Embryonic facial prominence (tissue), 1 donor: ENCODE data around the gene SYN1.

Source experiments
- DNase-seq: peaks from one replicate; pipeline ENCODE4 v3.0.0-alpha.2; 2016; ENCODE audit errors: extremely low spot score

SYN1 gene

GRCh38 chrX:47595716-47596251, 23.9 kb downstream of the SYN1 start:
- DNase-seq, result no peak

- DNase-seq, result no peak
Observed at GRCh38 chrX:47593522-47593921, 26.1 kb downstream of the SYN1 start.

GRCh38 chrX:47590984-47591383, 28.7 kb downstream of the SYN1 start:
- no peak for DNase-seq

- DNase-seq, result no peak
Observed at GRCh38 chrX:47587906-47588735, 31.5 kb downstream of the SYN1 start.

GRCh38 chrX:47587091-47587891, 32.4 kb downstream of the SYN1 start:
- no peak for DNase-seq

GRCh38 chrX:47586043-47586787, 33.4 kb downstream of the SYN1 start:
- DNase-seq, result no peak

- DNase-seq, result no peak
Observed at GRCh38 chrX:47585273-47585672, 34.4 kb downstream of the SYN1 start.

GRCh38 chrX:47584714-47585113, 34.9 kb downstream of the SYN1 start:
- no peak for DNase-seq

- DNase-seq, result no peak
Observed at GRCh38 chrX:47583240-47583861, 36.3 kb downstream of the SYN1 start.

- DNase-seq, result peak; percentile 70
Observed at GRCh38 chrX:47581731-47582647, 37.7 kb downstream of the SYN1 start, which contains the start of gene TIMP1. Gene TIMP1 (plus strand): TSS chrX:47582436. CDS start chrX:47583416, 980 bp downstream.

- DNase-seq, result no peak
Observed at GRCh38 chrX:47579537-47579936, 40.1 kb downstream of the SYN1 start.

GRCh38 chrX:47578692-47579091, 41.0 kb downstream of the SYN1 start:
- DNase-seq, result no peak

- no peak for DNase-seq
Observed at GRCh38 chrX:47577901-47578300, 41.8 kb downstream of the SYN1 start.

- DNase-seq, result no peak
Observed at GRCh38 chrX:47577424-47577823, 42.2 kb downstream of the SYN1 start.

- DNase-seq, result no peak
Observed at GRCh38 chrX:47576021-47576898, 43.4 kb downstream of the SYN1 start.

GRCh38 chrX:47574547-47575301, 44.9 kb downstream of the SYN1 start:
- DNase-seq, result no peak

GRCh38 chrX:47574076-47574546, 45.5 kb downstream of the SYN1 start:
- DNase-seq, result no peak

- no peak for DNase-seq
Observed at GRCh38 chrX:47573341-47574075, 46.1 kb downstream of the SYN1 start.
